WTC11 (cell line): ENCODE measurements around the gene ANXA6. TPM values are rescaled to one million over a fixed set of nuclear protein-coding genes. Genes with fewer than 3 reads are reported as not detected.

Experiments
- ATAC-seq: fragments of 200-7000 bp; cut with Tn5 transposase; 2 replicates; pipeline ENCODE4 v1.10.0; 2021; ENCODE audit warnings: mild to moderate bottlenecking, moderate library complexity
- CTCF ChIA-PET: fragments of 300-600 bp; sonication (Branson Sonifier 250); formaldehyde crosslinking; loops from one replicate; lab custom pipeline; 2021; ENCODE audit warnings: antibody characterized with exemption; lab: Charles Lee
- POLR2A ChIA-PET: fragments of 350-600 bp; sonication (Branson Sonifier 250); formaldehyde crosslinking; loops from one replicate; lab custom pipeline; 2021; ENCODE audit warnings: antibody characterized with exemption; lab: Charles Lee
- DNase-seq: peaks from one replicate; pipeline ENCODE4 v3.0.0; 2021; ENCODE audit warnings: low spot score
- H3K27ac Mint-ChIP-seq: 2 replicates; pipeline ENCODE4 v1.8.0; 2021; ENCODE audit warnings: mixed read lengths
- H3K27me3 Mint-ChIP-seq: 2 replicates; pipeline ENCODE4 v1.8.0; 2021; ENCODE audit warnings: low read depth, mild to moderate bottlenecking, moderate library complexity, mixed read lengths
- H3K36me3 Mint-ChIP-seq: 2 replicates; pipeline ENCODE4 v1.8.0; 2021; ENCODE audit warnings: mixed read lengths
- H3K4me1 Mint-ChIP-seq: 2 replicates; pipeline ENCODE4 v1.8.0; 2022; ENCODE audit warnings: mixed read lengths
- H3K4me3 Mint-ChIP-seq: 2 replicates; pipeline ENCODE4 v1.8.0; 2021; ENCODE audit warnings: mild to moderate bottlenecking, moderate library complexity, mixed read lengths
- H3K9me3 Mint-ChIP-seq: 2 replicates; pipeline ENCODE4 v1.8.0; 2021; ENCODE audit warnings: mixed read lengths
- CREB1 ChIP-seq: sonication (generic); formaldehyde crosslinking; IDR thresholded peaks from 2 replicates; pipeline ENCODE4 v1.8.0; 2023; ENCODE audit warnings: mild to moderate bottlenecking, missing genetic modification reagents
- ELF4 ChIP-seq: sonication (generic); formaldehyde crosslinking; IDR thresholded peaks from 2 replicates; pipeline ENCODE4 v1.8.1; 2022; ENCODE audit warnings: low read depth, mild to moderate bottlenecking, moderate library complexity, missing genetic modification reagents
- EMX1 ChIP-seq: fragments of 250-450 bp; sonication (Bioruptor Pico); IDR thresholded peaks from 2 replicates; pipeline ENCODE4 v1.8.0; 2021; ENCODE audit warnings: mild to moderate bottlenecking
- ERG ChIP-seq: fragments of 250-450 bp; sonication (Bioruptor Pico); IDR thresholded peaks from 2 replicates; pipeline ENCODE4 v1.8.0; 2021; ENCODE audit warnings: mild to moderate bottlenecking
- FOXP1 ChIP-seq: sonication (generic); formaldehyde crosslinking; IDR thresholded peaks from 2 replicates; pipeline ENCODE4 v1.8.0; 2022; ENCODE audit warnings: missing genetic modification reagents, mild to moderate bottlenecking, moderate library complexity, borderline replicate concordance
- GABPB1 ChIP-seq: sonication (generic); formaldehyde crosslinking; IDR thresholded peaks from 2 replicates; pipeline ENCODE4 v1.8.1; 2023; ENCODE audit warnings: mild to moderate bottlenecking, missing genetic modification reagents
- JUN ChIP-seq: sonication (generic); formaldehyde crosslinking; IDR thresholded peaks from 2 replicates; pipeline ENCODE4 v1.8.0; 2023; ENCODE audit warnings: mild to moderate bottlenecking, missing genetic modification reagents
- NFE2L1 ChIP-seq: sonication (generic); formaldehyde crosslinking; IDR thresholded peaks from 2 replicates; pipeline ENCODE4 v1.8.1; 2023; ENCODE audit warnings: missing genetic modification reagents
- NR2C2 ChIP-seq: sonication (generic); formaldehyde crosslinking; IDR thresholded peaks from 2 replicates; pipeline ENCODE4 v1.8.0; 2022; ENCODE audit warnings: mild to moderate bottlenecking, missing genetic modification reagents
- PRRX2 ChIP-seq: fragments of 250-450 bp; sonication (Bioruptor Pico); IDR thresholded peaks from 2 replicates; pipeline ENCODE4 v1.8.0; 2021; ENCODE audit warnings: mild to moderate bottlenecking
- RELA ChIP-seq: sonication (generic); formaldehyde crosslinking; IDR thresholded peaks from 2 replicates; pipeline ENCODE4 v1.8.1; 2022; ENCODE audit warnings: missing genetic modification reagents, mild to moderate bottlenecking, borderline replicate concordance
- ZBTB21 ChIP-seq: sonication (generic); formaldehyde crosslinking; IDR thresholded peaks from 2 replicates; pipeline ENCODE4 v1.8.1; 2023; ENCODE audit warnings: mild to moderate bottlenecking, missing genetic modification reagents, borderline replicate concordance
- ZNF121 ChIP-seq: sonication (generic); formaldehyde crosslinking; IDR thresholded peaks from 2 replicates; pipeline ENCODE4 v1.8.0; 2023; ENCODE audit warnings: missing genetic modification reagents
- ZNF263 ChIP-seq: sonication (generic); formaldehyde crosslinking; IDR thresholded peaks from 2 replicates; pipeline ENCODE4 v1.8.1; 2022; ENCODE audit warnings: low read depth, mild to moderate bottlenecking, moderate library complexity, missing genetic modification reagents
- ZNF281 ChIP-seq: sonication (generic); formaldehyde crosslinking; IDR thresholded peaks from 2 replicates; pipeline ENCODE4 v1.8.0; 2023; ENCODE audit warnings: mild to moderate bottlenecking, missing genetic modification reagents
- ZNF317 ChIP-seq: sonication (generic); formaldehyde crosslinking; IDR thresholded peaks from 2 replicates; pipeline ENCODE4 v1.8.1; 2023; ENCODE audit warnings: low read depth, mild to moderate bottlenecking, moderate library complexity, missing genetic modification reagents, borderline replicate concordance
- ZNF425 ChIP-seq: fragments of 250-450 bp; sonication (Bioruptor Pico); conservative IDR thresholded peaks from 2 replicates; pipeline ENCODE4 v1.9.0; 2021; ENCODE audit warnings: mild to moderate bottlenecking
- ZNF532 ChIP-seq: fragments of 250-450 bp; sonication (Bioruptor Pico); IDR thresholded peaks from 2 replicates; pipeline ENCODE4 v1.9.0; 2021; ENCODE audit warnings: mild to moderate bottlenecking, borderline replicate concordance
- total RNA-seq: library from RNA; stranded (reverse); gene quantifications from 3 replicates; pipeline ENCODE4 v1.2.3, GENCODE V29; 2021
- TF ChIP-seq, protein P1 (sequence below): sonication (generic); formaldehyde crosslinking; IDR thresholded peaks from 2 replicates; pipeline ENCODE4 v1.8.0; 2022; ENCODE audit warnings: mild to moderate bottlenecking, missing genetic modification reagents
- TF ChIP-seq, protein P2 (sequence below): sonication (generic); formaldehyde crosslinking; IDR thresholded peaks from 2 replicates; pipeline ENCODE4 v1.8.0; 2022; ENCODE audit warnings: mild to moderate bottlenecking, missing genetic modification reagents

Gene ANXA6
- total RNA-seq, 1 experiment from 2014 or later: 92.8 TPM

GRCh38 chr5:151055336-151055735, 102.2 kb downstream of the ANXA6 start:
- no peaks in the 10 kb centered on the region for H3K4me1 Mint-ChIP-seq
- H3K4me3 Mint-ChIP-seq: no peak overlapping the region
- no peak overlapping the region for H3K27ac Mint-ChIP-seq
- H3K9me3 Mint-ChIP-seq: no peaks in the 10 kb centered on the region
- ChIA-PET CTCF (interaction anchor here (0.5 to 8.1 kb wide), 4 partner anchors 34 to 278 kb away, joined by 3 to 305 read pairs (median 4); no protein-coding TSS in a partner anchor), POLR2A (interaction anchor here (0.6 kb wide), 1 partner anchor 53 kb away, joined by 4 read pairs; no protein-coding TSS in a partner anchor)
- no peak for DNase-seq
- ATAC-seq: no peak
- H3K27me3 Mint-ChIP-seq: no peaks in the 10 kb centered on the region
- TF ChIP-seq ZNF121 (CRISPR knock-in tag): no peak
- no peak for TF ChIP-seq RELA (CRISPR knock-in tag)
- TF ChIP-seq FOXP1 (CRISPR knock-in tag): no peak
- TF ChIP-seq GABPB1 (CRISPR knock-in tag): no peak
- no peak for TF ChIP-seq ZBTB21
- no peak for TF ChIP-seq PRRX2 (CRISPR knock-in tag)
- no peak for TF ChIP-seq ZNF263 (CRISPR knock-in tag)
- TF ChIP-seq ZNF281 (CRISPR knock-in tag): no peak
- no peak for TF ChIP-seq NFE2L1 (CRISPR knock-in tag)
- no peak for TF ChIP-seq NR2C2
- TF ChIP-seq, protein P1, sequence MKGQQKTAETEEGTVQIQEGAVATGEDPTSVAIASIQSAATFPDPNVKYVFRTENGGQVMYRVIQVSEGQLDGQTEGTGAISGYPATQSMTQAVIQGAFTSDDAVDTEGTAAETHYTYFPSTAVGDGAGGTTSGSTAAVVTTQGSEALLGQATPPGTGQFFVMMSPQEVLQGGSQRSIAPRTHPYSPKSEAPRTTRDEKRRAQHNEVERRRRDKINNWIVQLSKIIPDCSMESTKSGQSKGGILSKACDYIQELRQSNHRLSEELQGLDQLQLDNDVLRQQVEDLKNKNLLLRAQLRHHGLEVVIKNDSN (CRISPR knock-in tag): no peak
- no peak for TF ChIP-seq ZNF425
- TF ChIP-seq EMX1: no peak
- peaks cover 15% of the 10 kb centered on the region; the same call in 1 of the 2 replicates for H3K36me3 Mint-ChIP-seq

- no peaks in the 10 kb centered on the region for H3K27me3 Mint-ChIP-seq
- no peaks in the 10 kb centered on the region for H3K4me1 Mint-ChIP-seq
- H3K9me3 Mint-ChIP-seq: no peaks in the 10 kb centered on the region
- CTCF ChIA-PET: interaction anchor here (0.5 to 8.1 kb wide), 6 partner anchors 9 to 277 kb away, joined by 3 to 305 read pairs (median 3); no protein-coding TSS in a partner anchor
- ATAC-seq (no peak), DNase-seq (no peak)
- H3K4me3 Mint-ChIP-seq: no peak overlapping the region
- no peak for TF ChIP-seq JUN (CRISPR knock-in tag)
- TF ChIP-seq, protein P2, sequence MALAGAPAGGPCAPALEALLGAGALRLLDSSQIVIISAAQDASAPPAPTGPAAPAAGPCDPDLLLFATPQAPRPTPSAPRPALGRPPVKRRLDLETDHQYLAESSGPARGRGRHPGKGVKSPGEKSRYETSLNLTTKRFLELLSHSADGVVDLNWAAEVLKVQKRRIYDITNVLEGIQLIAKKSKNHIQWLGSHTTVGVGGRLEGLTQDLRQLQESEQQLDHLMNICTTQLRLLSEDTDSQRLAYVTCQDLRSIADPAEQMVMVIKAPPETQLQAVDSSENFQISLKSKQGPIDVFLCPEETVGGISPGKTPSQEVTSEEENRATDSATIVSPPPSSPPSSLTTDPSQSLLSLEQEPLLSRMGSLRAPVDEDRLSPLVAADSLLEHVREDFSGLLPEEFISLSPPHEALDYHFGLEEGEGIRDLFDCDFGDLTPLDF (CRISPR knock-in tag): no peak
- no peak for TF ChIP-seq CREB1 (CRISPR knock-in tag)
- no peak for TF ChIP-seq ZNF532
- TF ChIP-seq ELF4 (CRISPR knock-in tag): no peak
- TF ChIP-seq ERG (CRISPR knock-in tag): no peak
- no peak for TF ChIP-seq ZNF317 (CRISPR knock-in tag)
- POLR2A ChIA-PET: interaction anchor here (0.6 kb wide), 1 partner anchor 53 kb away, joined by 4 read pairs; no protein-coding TSS in a partner anchor
- peaks cover 15% of the 10 kb centered on the region; the same call in 1 of the 2 replicates for H3K36me3 Mint-ChIP-seq
- H3K27ac Mint-ChIP-seq: no peak overlapping the region
These were observed 102.9 kb downstream of the ANXA6 start for GRCh38 chr5:151054709-151055108.
